CD4-positive, alpha-beta memory T cell (primary cell): ENCODE data around the gene TWF2. TPM values are rescaled to one million over a fixed set of nuclear protein-coding genes. Genes with fewer than 3 reads are reported as not detected.
A peak's percentile ranks its signal among the peaks of the same experiment; 100 is the strongest.
"Not testable (repeated sequence)": the region's sequence is repeated elsewhere in the genome, so short reads cannot be mapped to it uniquely, and the experiment has no call there.

Experiments used
- CTCF ChIA-PET: fragments of 350-600 bp; sonication (Branson Sonifier 250); formaldehyde crosslinking; loops from one replicate; lab custom pipeline; 2021; ENCODE audit warnings: inconsistent platforms; ENCODE audit not compliant: partially characterized antibody; lab: Charles Lee
- POLR2A ChIA-PET: fragments of 350-600 bp; sonication (Branson Sonifier 250); formaldehyde crosslinking; loops from one replicate; lab custom pipeline; 2021; ENCODE audit not compliant: partially characterized antibody; lab: Charles Lee
- DNase-seq, 5 donors: peaks; one replicate each; pipeline versions ENCODE4 v3.0.0 to v3.0.0-alpha.2; 2020 to 2022; ENCODE audit warnings: mixed read lengths in 1 of 5
- H3K27ac ChIP-seq: one replicate; pipeline ENCODE4 v1.7.0; 2013; ENCODE audit warnings: low read depth, low read length
- H3K27me3 ChIP-seq: 2 replicates; pipeline ENCODE4 v1.7.0; 2013; ENCODE audit warnings: mild to moderate bottlenecking, low read length, moderate library complexity; ENCODE audit not compliant: insufficient read depth
- H3K36me3 ChIP-seq: 2 replicates; pipeline ENCODE4 v1.7.0; 2013; ENCODE audit warnings: mild to moderate bottlenecking, low read length, moderate library complexity; ENCODE audit not compliant: insufficient read depth
- H3K4me1 ChIP-seq: 2 replicates; pipeline ENCODE4 v1.7.0; 2013; ENCODE audit warnings: mild to moderate bottlenecking, low read length, moderate library complexity; ENCODE audit not compliant: insufficient read depth
- H3K4me3 ChIP-seq, 2 donors: one replicate each; pipeline ENCODE4 v1.7.0; 2013; ENCODE audit warnings: low read length in 2 of 2, mild to moderate bottlenecking in 1 of 2
- H3K9me3 ChIP-seq, 2 donors: one replicate each; pipeline ENCODE4 v1.7.0; 2013; ENCODE audit warnings: low read length in 2 of 2, control low read depth in 1 of 2; ENCODE audit not compliant: control insufficient read depth in 1 of 2
- H3K27ac Mint-ChIP-seq, 7 donors: one replicate each; pipeline ENCODE4 v1.8.0; 2020 to 2021; ENCODE audit warnings: mixed read lengths in 7 of 7, mild to moderate bottlenecking in 6 of 7, inconsistent platforms in 3 of 7, moderate library complexity in 3 of 7
- H3K27me3 Mint-ChIP-seq, 2 donors: one replicate each; pipeline ENCODE4 v1.8.0; 2020 to 2021; ENCODE audit warnings: mixed read lengths in 2 of 2
- H3K36me3 Mint-ChIP-seq, 2 donors: one replicate each; pipeline ENCODE4 v1.8.0; 2020 to 2021; ENCODE audit warnings: mixed read lengths in 2 of 2, inconsistent platforms in 1 of 2, mild to moderate bottlenecking in 1 of 2
- H3K4me1 Mint-ChIP-seq, 4 donors: one replicate each; pipeline ENCODE4 v1.8.0; 2020 to 2021; ENCODE audit warnings: mixed read lengths in 4 of 4, mild to moderate bottlenecking in 1 of 4
- H3K4me3 Mint-ChIP-seq, 8 donors: one replicate each; pipeline ENCODE4 v1.8.0; 2020 to 2021; ENCODE audit warnings: mixed read lengths in 8 of 8, mild to moderate bottlenecking in 7 of 8, moderate library complexity in 6 of 8, inconsistent platforms in 3 of 8
- H3K9me3 Mint-ChIP-seq, 8 donors: one replicate each; pipeline ENCODE4 v1.8.0; 2020 to 2021; ENCODE audit warnings: mixed read lengths in 8 of 8, mild to moderate bottlenecking in 5 of 8, inconsistent platforms in 3 of 8, moderate library complexity in 1 of 8
- intact Hi-C: fragments of 100-400 bp; cut with micrococcal nuclease; formaldehyde crosslinking; loops from one replicate; pipeline ENCODE4 v1.15.1; 2023
- polyA plus RNA-seq, 2 donors: library from polyadenylated mRNA; unstranded; fragments of 300-500 nt; fragmentation: Illumina TruSeq; gene quantifications; one replicate each; pipeline ENCODE4 v1.2.3, GENCODE V29; 2021
- total RNA-seq, 2 experiments: library from RNA; stranded (reverse); gene quantifications; one replicate each; pipeline ENCODE4 v1.2.3, GENCODE V29; 2021

Gene TWF2
- total and polyA plus RNA-seq, 4 experiments from 2014 or later, result 69.3 to 124 (median 98.9) TPM

GRCh38 chr3:52277071-52277964, 38.4 kb upstream of the TWF2 start:
- Histone ChIP-seq H3K27ac (peak overlapping the region; percentile 87), H3K4me1 (peaks cover 76% of the 10 kb centered on the region), H3K4me3 (peak overlapping the region; percentile 58 to 71), H3K36me3 (no peaks in the 10 kb centered on the region), H3K9me3 (no peaks in the 10 kb centered on the region), H3K27me3 (no peaks in the 10 kb centered on the region)
- peaks cover 41 to 89% (median 58%) of the 10 kb centered on the region in 4 donors for H3K4me1 Mint-ChIP-seq
- H3K27me3 Mint-ChIP-seq, result peaks cover 0 to 3% of the 10 kb centered on the region in 2 donors
- H3K36me3 Mint-ChIP-seq, result peaks cover 36 to 48% of the 10 kb centered on the region in 2 donors
- peak; percentile 66 to 79 (median 72) for DNase-seq
- intact Hi-C loops, result loop anchor here (1.0 to 5.0 kb wide), 3 partner anchors 10 to 60 kb away; partner anchors contain the start of gene DNAH1
- H3K4me3 Mint-ChIP-seq, result peak overlapping the region; percentile 92 to 99 (median 96)
- ChIA-PET CTCF (interaction anchor here (0.9 to 32.2 kb wide), 10 partner anchors 9 to 62 kb away, joined by 3 to 684 read pairs (median 11); partner anchors contain the start of genes GLYCTK, PPM1M and TWF2), POLR2A (interaction anchor here (0.6 to 37.2 kb wide), 16 partner anchors 10 to 293 kb away, joined by 3 to 1950 read pairs (median 4); partner anchors contain the start of genes GLYCTK, PPM1M, TLR9 and TWF2)
- peaks cover 0 to 3% (median 0%) of the 10 kb centered on the region in 8 donors for H3K9me3 Mint-ChIP-seq
- peak overlapping the region; percentile 94 to 99 (median 97) for H3K27ac Mint-ChIP-seq

GRCh38 chr3:52274781-52275180, 35.8 kb upstream of the TWF2 start:
- POLR2A ChIA-PET, result interaction anchor here (5.9 to 37.2 kb wide), 2 partner anchors 13 to 28 kb away, joined by 153 to 1950 read pairs; partner anchors contain the start of genes GLYCTK, PPM1M and TWF2
- intact Hi-C loops, result loop anchor here (5.0 kb wide), 2 partner anchors 43 to 63 kb away; partner anchors contain the start of gene DNAH1
- H3K9me3 ChIP-seq, result not testable (repeated sequence)

GRCh38 chr3:52272831-52273230, 33.9 kb upstream of the TWF2 start:
- peaks cover 55 to 76% of the 10 kb centered on the region in 2 donors for H3K36me3 Mint-ChIP-seq
- peaks cover 0 to 3% (median 0%) of the 10 kb centered on the region in 8 donors for H3K9me3 Mint-ChIP-seq
- peak overlapping the region; percentile 87 for H3K27ac ChIP-seq
- peaks cover 89% of the 10 kb centered on the region for H3K4me1 ChIP-seq
- peak overlapping the region; percentile 93 to 99 (median 96) for H3K27ac Mint-ChIP-seq
- intact Hi-C loops, result no loop called here
- no peaks in the 10 kb centered on the region for H3K9me3 ChIP-seq
- peaks cover 49 to 95% (median 69%) of the 10 kb centered on the region in 4 donors for H3K4me1 Mint-ChIP-seq
- H3K4me3 Mint-ChIP-seq, result peak overlapping the region; percentile 92 to 99 (median 96)
- peaks cover 0 to 3% of the 10 kb centered on the region in 2 donors for H3K27me3 Mint-ChIP-seq
- H3K27me3 ChIP-seq, result no peaks in the 10 kb centered on the region
- H3K36me3 ChIP-seq, result peaks cover 8% of the 10 kb centered on the region
- no peak for DNase-seq
- peak overlapping the region; percentile 0 to 2 for H3K4me3 ChIP-seq
- POLR2A ChIA-PET, result interaction anchor here (3.5 to 37.2 kb wide), 3 partner anchors 9 to 26 kb away, joined by 34 to 1950 read pairs (median 63); partner anchors contain the start of genes GLYCTK, PPM1M, TWF2 and WDR82
- CTCF ChIA-PET, result interaction anchor here (1.3 to 32.2 kb wide), 4 partner anchors 9 to 31 kb away, joined by 3 to 684 read pairs (median 7); partner anchors contain the start of genes PPM1M and TWF2

More at GRCh38 chr3:52274781-52275180, 35.8 kb upstream of the TWF2 start:
- H3K27me3 Mint-ChIP-seq, H3K36me3 ChIP-seq, DNase-seq, H3K27me3 ChIP-seq, H3K9me3 Mint-ChIP-seq: not testable (repeated sequence)
- Mint-ChIP-seq H3K4me1 (peaks cover 45 to 91% (median 60%) of the 10 kb centered on the region in 4 donors), H3K4me3 (peak overlapping the region; percentile 92 to 99 (median 96)), H3K27ac (peak overlapping the region; percentile 94 to 99 (median 96)), H3K36me3 (peaks cover 50 to 69% of the 10 kb centered on the region in 2 donors)
- H3K4me1 ChIP-seq, result peaks cover 79% of the 10 kb centered on the region
- CTCF ChIA-PET, result interaction anchor here (1.5 to 32.2 kb wide), 2 partner anchors 14 to 33 kb away, joined by 3 to 684 read pairs; partner anchors contain the start of genes PPM1M and TWF2
- H3K4me3 ChIP-seq, result peak overlapping the region; percentile 5 to 44
- H3K27ac ChIP-seq, result peak overlapping the region; percentile 87

DNA sequence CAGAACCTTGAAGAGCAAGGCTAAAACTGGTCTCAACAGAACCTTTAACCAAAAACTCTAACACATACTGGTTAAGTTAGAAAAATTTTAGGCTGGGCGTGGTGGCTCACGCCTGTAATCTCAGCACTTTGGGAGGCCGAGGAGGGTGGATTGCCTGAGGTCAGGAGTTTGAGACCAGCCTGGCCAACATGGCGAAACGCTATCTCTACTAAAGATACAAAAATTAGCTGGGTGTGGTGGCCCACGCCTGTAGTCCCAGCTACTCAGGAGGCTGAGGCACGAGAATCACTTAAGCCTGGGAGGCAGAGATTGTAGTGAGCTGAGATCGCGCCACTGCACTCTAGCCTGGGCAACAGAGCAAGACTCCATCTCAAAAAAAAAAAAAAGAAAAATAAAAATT, 33.2 kb upstream of the TWF2 start:
- peaks cover 56 to 97% (median 76%) of the 10 kb centered on the region in 4 donors for H3K4me1 Mint-ChIP-seq
- POLR2A ChIA-PET, result interaction anchor here (3.5 to 37.2 kb wide), 3 partner anchors 9 to 25 kb away, joined by 34 to 1950 read pairs (median 63); partner anchors contain the start of genes GLYCTK, PPM1M, TWF2 and WDR82

GRCh38 chr3:52270252-52270754, 31.3 kb upstream of the TWF2 start:
- H3K27me3 Mint-ChIP-seq, result no peaks in the 10 kb centered on the region
- H3K4me1 ChIP-seq, result peaks cover 96% of the 10 kb centered on the region
- intact Hi-C loops, result no loop called here
- peak overlapping the region in 1 of 2 donors; percentile 47 for H3K4me3 ChIP-seq
- peaks cover 65 to 83% of the 10 kb centered on the region in 2 donors for H3K36me3 Mint-ChIP-seq
- H3K27me3 ChIP-seq, result no peaks in the 10 kb centered on the region
- peaks cover 31% of the 10 kb centered on the region for H3K36me3 ChIP-seq
- H3K9me3 Mint-ChIP-seq, result no peaks in the 10 kb centered on the region
- ChIA-PET POLR2A (interaction anchor here (1.3 to 37.2 kb wide), 4 partner anchors 11 to 116 kb away, joined by 3 to 1950 read pairs (median 48); partner anchors contain the start of genes GLYCTK, POC1A, PPM1M and TWF2), CTCF (interaction anchor here (0.9 to 32.2 kb wide), 6 partner anchors 11 to 69 kb away, joined by 3 to 684 read pairs (median 8); partner anchors contain the start of genes GLYCTK, PPM1M and TWF2)
- peak overlapping the region; percentile 74 for H3K27ac ChIP-seq
- H3K4me1 Mint-ChIP-seq, result peaks cover 59 to 93% (median 75%) of the 10 kb centered on the region in 4 donors
- peak overlapping the region; percentile 95 to 100 (median 96) for H3K27ac Mint-ChIP-seq
- peak overlapping the region; percentile 84 to 99 (median 92) for H3K4me3 Mint-ChIP-seq
- no peak for DNase-seq
- H3K9me3 ChIP-seq, result no peaks in the 10 kb centered on the region

More for the DNA sequence above, 33.2 kb upstream of the TWF2 start:
- H3K9me3 Mint-ChIP-seq, H3K27me3 ChIP-seq, H3K27me3 Mint-ChIP-seq, intact Hi-C loops, H3K9me3 ChIP-seq, DNase-seq: not testable (repeated sequence)
- Histone ChIP-seq H3K27ac (peak overlapping the region; percentile 87), H3K36me3 (peaks cover 14% of the 10 kb centered on the region), H3K4me1 (peaks cover 96% of the 10 kb centered on the region), H3K4me3 (peak overlapping the region in 1 of 2 donors; percentile 47)
- H3K36me3 Mint-ChIP-seq, result peaks cover 57 to 78% of the 10 kb centered on the region in 2 donors
- CTCF ChIA-PET, result interaction anchor here (1.3 to 32.2 kb wide), 10 partner anchors 7 to 67 kb away, joined by 3 to 684 read pairs (median 6); partner anchors contain the start of genes GLYCTK, PPM1M, TWF2 and WDR82
- peak overlapping the region; percentile 95 to 100 (median 96) for H3K27ac Mint-ChIP-seq
- peak overlapping the region; percentile 84 to 99 (median 92) for H3K4me3 Mint-ChIP-seq

GRCh38 chr3:52269776-52270175, 30.8 kb upstream of the TWF2 start:
- no peaks in the 10 kb centered on the region for H3K27me3 Mint-ChIP-seq
- H3K27me3 ChIP-seq, result no peaks in the 10 kb centered on the region
- peak overlapping the region; percentile 84 to 99 (median 92) for H3K4me3 Mint-ChIP-seq
- peak overlapping the region in 1 of 2 donors; percentile 8 for H3K4me3 ChIP-seq
- peaks cover 34% of the 10 kb centered on the region for H3K36me3 ChIP-seq
- POLR2A ChIA-PET, result interaction anchor here (1.2 to 37.2 kb wide), 3 partner anchors 12 to 23 kb away, joined by 4 to 1950 read pairs (median 63); partner anchors contain the start of genes GLYCTK, PPM1M, TWF2 and WDR82
- peak overlapping the region; percentile 74 for H3K27ac ChIP-seq
- H3K4me1 ChIP-seq, result peaks cover 94% of the 10 kb centered on the region
- H3K27ac Mint-ChIP-seq, result peak overlapping the region; percentile 95 to 100 (median 96)
- CTCF ChIA-PET, result interaction anchor here (32.2 kb wide), 1 partner anchor 28 kb away, joined by 684 read pairs; the partner anchor contains the start of genes PPM1M and TWF2
- H3K4me1 Mint-ChIP-seq, result peaks cover 58 to 88% (median 73%) of the 10 kb centered on the region in 4 donors
- peaks cover 65 to 83% of the 10 kb centered on the region in 2 donors for H3K36me3 Mint-ChIP-seq
- DNase-seq, result no peak
- intact Hi-C loops, result no loop called here
- no peaks in the 10 kb centered on the region for H3K9me3 Mint-ChIP-seq
- H3K9me3 ChIP-seq, result no peaks in the 10 kb centered on the region
